ENCODE measurements around the gene KLHL2. TPM values are rescaled to one million over a fixed set of nuclear protein-coding genes. Genes with fewer than 3 reads are reported as not detected.

Gene KLHL2
- total and polyA plus RNA-seq, 9 of the 15 experiments (the other 6 are each of a cell fraction or from before 2014, with no cell fraction given), result 2.5 to 11.3 (median 6.1) TPM

- TF ChIP-seq POLR2G (IDR thresholded peaks at IDR 0.05; ENCODE audit: low read depth, low read length) (peak; percentile 77), ZNF830 (CRISPR knock-in tag; IDR thresholded peaks at IDR 0.05) (no peak), ZNF232 (CRISPR knock-in tag; IDR thresholded peaks at IDR 0.05) (no peak), TAF15 (IDR thresholded peaks at IDR 0.05; ENCODE audit: low read depth, low read length) (peak; percentile 98; the same call in 1 of the 2 replicates), HDAC1 (IDR thresholded peaks at IDR 0.05) (peak in 1 of 2 experiments; percentile 92; a peak in 2 of 4 replicates), TAL1 (IDR thresholded peaks at IDR 0.05) (no peak), HMGN3 (IDR thresholded peaks at IDR 0.05; ENCODE audit: borderline replicate concordance, extremely low read depth, insufficient read length, low read depth, low read length) (peak; percentile 77), TAF9B (IDR thresholded peaks at IDR 0.05; ENCODE audit: partially characterized antibody) (peak; percentile 66), CBX5 (IDR thresholded peaks at IDR 0.05; ENCODE audit: borderline replicate concordance, low read depth) (no peak), HDAC8 (tag; IDR thresholded peaks at IDR 0.05) (no peak), ZC3H11A (IDR thresholded peaks at IDR 0.05; ENCODE audit: low read depth, low read length) (no peak), PCBP2 (IDR thresholded peaks at IDR 0.05; ENCODE audit: low read depth, low read length, poor library complexity, severe bottlenecking) (no peak), ELK1 (CRISPR knock-in tag; IDR thresholded peaks at IDR 0.05) (no peak), ZFX (CRISPR knock-in tag; IDR thresholded peaks at IDR 0.05) (no peak), ETV5 (CRISPR knock-in tag; IDR thresholded peaks at IDR 0.05; ENCODE audit: low read depth) (0 out of 2 replicates have a peak, but pooled peaks have one; percentile 57)
- TF ChIP-seq, protein P1, sequence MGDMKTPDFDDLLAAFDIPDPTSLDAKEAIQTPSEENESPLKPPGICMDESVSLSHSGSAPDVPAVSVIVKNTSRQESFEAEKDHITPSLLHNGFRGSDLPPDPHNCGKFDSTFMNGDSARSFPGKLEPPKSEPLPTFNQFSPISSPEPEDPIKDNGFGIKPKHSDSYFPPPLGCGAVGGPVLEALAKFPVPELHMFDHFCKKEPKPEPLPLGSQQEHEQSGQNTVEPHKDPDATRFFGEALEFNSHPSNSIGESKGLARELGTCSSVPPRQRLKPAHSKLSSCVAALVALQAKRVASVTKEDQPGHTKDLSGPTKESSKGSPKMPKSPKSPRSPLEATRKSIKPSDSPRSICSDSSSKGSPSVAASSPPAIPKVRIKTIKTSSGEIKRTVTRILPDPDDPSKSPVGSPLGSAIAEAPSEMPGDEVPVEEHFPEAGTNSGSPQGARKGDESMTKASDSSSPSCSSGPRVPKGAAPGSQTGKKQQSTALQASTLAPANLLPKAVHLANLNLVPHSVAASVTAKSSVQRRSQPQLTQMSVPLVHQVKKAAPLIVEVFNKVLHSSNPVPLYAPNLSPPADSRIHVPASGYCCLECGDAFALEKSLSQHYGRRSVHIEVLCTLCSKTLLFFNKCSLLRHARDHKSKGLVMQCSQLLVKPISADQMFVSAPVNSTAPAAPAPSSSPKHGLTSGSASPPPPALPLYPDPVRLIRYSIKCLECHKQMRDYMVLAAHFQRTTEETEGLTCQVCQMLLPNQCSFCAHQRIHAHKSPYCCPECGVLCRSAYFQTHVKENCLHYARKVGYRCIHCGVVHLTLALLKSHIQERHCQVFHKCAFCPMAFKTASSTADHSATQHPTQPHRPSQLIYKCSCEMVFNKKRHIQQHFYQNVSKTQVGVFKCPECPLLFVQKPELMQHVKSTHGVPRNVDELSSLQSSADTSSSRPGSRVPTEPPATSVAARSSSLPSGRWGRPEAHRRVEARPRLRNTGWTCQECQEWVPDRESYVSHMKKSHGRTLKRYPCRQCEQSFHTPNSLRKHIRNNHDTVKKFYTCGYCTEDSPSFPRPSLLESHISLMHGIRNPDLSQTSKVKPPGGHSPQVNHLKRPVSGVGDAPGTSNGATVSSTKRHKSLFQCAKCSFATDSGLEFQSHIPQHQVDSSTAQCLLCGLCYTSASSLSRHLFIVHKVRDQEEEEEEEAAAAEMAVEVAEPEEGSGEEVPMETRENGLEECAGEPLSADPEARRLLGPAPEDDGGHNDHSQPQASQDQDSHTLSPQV (IDR thresholded peaks at IDR 0.05), result no peak
- TF ChIP-seq, protein P2, sequence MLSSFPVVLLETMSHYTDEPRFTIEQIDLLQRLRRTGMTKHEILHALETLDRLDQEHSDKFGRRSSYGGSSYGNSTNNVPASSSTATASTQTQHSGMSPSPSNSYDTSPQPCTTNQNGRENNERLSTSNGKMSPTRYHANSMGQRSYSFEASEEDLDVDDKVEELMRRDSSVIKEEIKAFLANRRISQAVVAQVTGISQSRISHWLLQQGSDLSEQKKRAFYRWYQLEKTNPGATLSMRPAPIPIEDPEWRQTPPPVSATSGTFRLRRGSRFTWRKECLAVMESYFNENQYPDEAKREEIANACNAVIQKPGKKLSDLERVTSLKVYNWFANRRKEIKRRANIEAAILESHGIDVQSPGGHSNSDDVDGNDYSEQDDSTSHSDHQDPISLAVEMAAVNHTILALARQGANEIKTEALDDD (IDR thresholded peaks at IDR 0.05), result no peak
- TF ChIP-seq, protein P3, sequence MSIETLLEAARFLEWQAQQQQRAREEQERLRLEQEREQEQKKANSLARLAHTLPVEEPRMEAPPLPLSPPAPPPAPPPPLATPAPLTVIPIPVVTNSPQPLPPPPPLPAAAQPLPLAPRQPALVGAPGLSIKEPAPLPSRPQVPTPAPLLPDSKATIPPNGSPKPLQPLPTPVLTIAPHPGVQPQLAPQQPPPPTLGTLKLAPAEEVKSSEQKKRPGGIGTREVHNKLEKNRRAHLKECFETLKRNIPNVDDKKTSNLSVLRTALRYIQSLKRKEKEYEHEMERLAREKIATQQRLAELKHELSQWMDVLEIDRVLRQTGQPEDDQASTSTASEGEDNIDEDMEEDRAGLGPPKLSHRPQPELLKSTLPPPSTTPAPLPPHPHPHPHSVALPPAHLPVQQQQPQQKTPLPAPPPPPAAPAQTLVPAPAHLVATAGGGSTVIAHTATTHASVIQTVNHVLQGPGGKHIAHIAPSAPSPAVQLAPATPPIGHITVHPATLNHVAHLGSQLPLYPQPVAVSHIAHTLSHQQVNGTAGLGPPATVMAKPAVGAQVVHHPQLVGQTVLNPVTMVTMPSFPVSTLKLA (conservative IDR thresholded peaks at IDR 0.05), result peak; percentile 70 to 87
Observed at GRCh38 chr4:165327211-165328100, 120.1 kb downstream of the KLHL2 start, which contains the start of gene MSMO1 (continued).
